Measurements from ENCODE around the gene CACNA2D4. TPM values are rescaled to one million over a fixed set of nuclear protein-coding genes. Genes with fewer than 3 reads are reported as not detected.

CACNA2D4 gene
- total RNA-seq, 1 donor from 2014 or later: 1.2 TPM

DNA sequence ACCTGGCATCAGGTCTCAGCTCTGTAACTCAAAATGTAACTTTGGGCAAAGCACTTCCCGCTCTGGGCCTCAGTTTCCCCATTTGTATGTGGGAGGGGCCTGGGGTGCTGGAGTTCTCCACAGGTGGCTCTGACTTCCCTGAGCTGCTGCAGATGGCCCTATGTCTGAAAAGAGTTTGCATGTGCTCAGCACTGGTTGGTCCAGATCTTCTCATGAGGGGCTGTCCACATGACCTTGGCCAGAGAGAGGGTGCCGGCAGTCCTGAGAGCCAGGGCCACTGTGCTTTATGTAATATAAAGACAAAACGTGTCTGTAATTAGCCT, 7.2 kb upstream of the CACNA2D4 start:
- Histone ChIP-seq H3K9me3 (replicated peaks) (no peaks in the 10 kb centered on the region), H3K4me1 (peaks cover 45% of the 10 kb centered on the region), H3K36me3 (no peaks in the 10 kb centered on the region), H3K4me3 (no peak overlapping the region), H3K27me3 (ENCODE audit: low read depth) (peaks cover 44% of the 10 kb centered on the region), H3K27ac (replicated peaks) (no peak overlapping the region)
- intact Hi-C loops (cut with micrococcal nuclease): no loop called here
- TF ChIP-seq, protein P1, sequence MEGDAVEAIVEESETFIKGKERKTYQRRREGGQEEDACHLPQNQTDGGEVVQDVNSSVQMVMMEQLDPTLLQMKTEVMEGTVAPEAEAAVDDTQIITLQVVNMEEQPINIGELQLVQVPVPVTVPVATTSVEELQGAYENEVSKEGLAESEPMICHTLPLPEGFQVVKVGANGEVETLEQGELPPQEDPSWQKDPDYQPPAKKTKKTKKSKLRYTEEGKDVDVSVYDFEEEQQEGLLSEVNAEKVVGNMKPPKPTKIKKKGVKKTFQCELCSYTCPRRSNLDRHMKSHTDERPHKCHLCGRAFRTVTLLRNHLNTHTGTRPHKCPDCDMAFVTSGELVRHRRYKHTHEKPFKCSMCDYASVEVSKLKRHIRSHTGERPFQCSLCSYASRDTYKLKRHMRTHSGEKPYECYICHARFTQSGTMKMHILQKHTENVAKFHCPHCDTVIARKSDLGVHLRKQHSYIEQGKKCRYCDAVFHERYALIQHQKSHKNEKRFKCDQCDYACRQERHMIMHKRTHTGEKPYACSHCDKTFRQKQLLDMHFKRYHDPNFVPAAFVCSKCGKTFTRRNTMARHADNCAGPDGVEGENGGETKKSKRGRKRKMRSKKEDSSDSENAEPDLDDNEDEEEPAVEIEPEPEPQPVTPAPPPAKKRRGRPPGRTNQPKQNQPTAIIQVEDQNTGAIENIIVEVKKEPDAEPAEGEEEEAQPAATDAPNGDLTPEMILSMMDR (IDR thresholded peaks at IDR 0.05; ENCODE audit: borderline replicate concordance): no peak
- no peak for DNase-seq

DNA sequence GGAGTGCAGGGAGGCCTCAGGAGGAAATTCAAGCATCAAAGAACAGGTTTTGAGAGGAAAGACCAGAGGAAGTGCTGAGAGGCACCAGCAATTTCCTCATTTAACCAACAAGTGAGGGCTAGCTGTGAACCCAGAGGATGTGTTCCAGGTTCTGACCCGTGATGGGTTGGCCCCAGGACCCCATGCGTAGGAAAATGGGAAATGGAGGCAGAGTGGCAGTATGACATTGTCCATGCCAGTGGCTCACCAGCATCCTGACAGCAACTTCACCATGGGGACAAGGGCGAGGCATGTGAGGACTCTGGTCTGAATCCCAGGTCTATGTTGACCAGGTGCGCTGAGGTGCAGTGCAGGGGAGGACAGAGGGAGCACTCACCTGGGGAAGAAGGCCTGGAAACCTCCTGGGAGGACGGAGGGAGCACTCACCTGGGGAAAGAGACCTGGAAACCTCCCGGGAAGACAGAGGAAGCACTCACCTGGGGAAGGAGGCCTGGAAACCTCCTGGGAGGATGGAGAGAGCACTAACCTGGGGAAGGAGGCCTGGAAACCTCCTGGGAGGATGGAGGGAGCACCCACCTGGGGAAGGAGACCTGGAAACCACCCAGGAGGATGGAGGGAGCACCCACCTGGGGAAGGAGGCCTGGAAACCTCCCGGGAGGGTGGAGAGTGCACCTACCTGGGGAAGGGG, 6.7 kb upstream of the CACNA2D4 start:
- H3K4me1 ChIP-seq: peaks cover 45% of the 10 kb centered on the region
- H3K27me3 ChIP-seq (ENCODE audit: low read depth): peaks cover 39% of the 10 kb centered on the region
- peak overlapping the region; percentile 46 for H3K27ac ChIP-seq (replicated peaks)
- intact Hi-C loops (cut with micrococcal nuclease): no loop called here
- TF ChIP-seq, protein P1 (IDR thresholded peaks at IDR 0.05; ENCODE audit: borderline replicate concordance): no peak
- no peak for DNase-seq
- no peaks in the 10 kb centered on the region for H3K36me3 ChIP-seq
- H3K4me3 ChIP-seq: no peak overlapping the region
- no peaks in the 10 kb centered on the region for H3K9me3 ChIP-seq (replicated peaks)

DNA sequence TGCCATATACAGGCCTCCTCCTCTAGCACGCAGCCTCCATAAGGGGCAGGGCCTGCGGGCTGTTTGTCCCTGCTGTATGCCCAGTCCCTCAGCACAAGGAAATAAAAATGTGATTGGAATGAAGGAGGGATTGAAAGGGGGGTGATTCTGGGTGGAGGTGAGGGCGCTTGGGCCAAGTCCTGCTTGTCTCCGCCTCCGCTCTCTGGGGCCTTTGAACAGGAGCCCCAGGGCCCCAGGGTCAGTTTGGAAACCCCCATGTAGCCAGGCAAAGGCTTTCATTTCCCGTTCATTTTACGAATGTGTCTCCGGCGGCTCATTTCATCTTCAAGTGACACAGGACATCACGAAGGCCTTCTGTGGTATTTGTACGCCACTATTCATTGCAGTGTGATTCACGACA, 4.5 kb upstream of the CACNA2D4 start:
- peaks cover 37% of the 10 kb centered on the region for H3K4me1 ChIP-seq
- H3K9me3 ChIP-seq (replicated peaks): no peaks in the 10 kb centered on the region
- TF ChIP-seq, protein P1 (IDR thresholded peaks at IDR 0.05; ENCODE audit: borderline replicate concordance): no peak
- no peak for DNase-seq
- no peak overlapping the region for H3K27ac ChIP-seq (replicated peaks)
- no peak overlapping the region for H3K4me3 ChIP-seq
- intact Hi-C loops (cut with micrococcal nuclease): no loop called here
- H3K27me3 ChIP-seq (ENCODE audit: low read depth): peaks cover 32% of the 10 kb centered on the region
- no peaks in the 10 kb centered on the region for H3K36me3 ChIP-seq

GRCh38 chr12:1922075-1922709, 3.7 kb upstream of the CACNA2D4 start:
- Histone ChIP-seq H3K4me1 (peaks cover 37% of the 10 kb centered on the region), H3K9me3 (replicated peaks) (no peaks in the 10 kb centered on the region), H3K36me3 (no peaks in the 10 kb centered on the region), H3K4me3 (no peak overlapping the region), H3K27me3 (ENCODE audit: low read depth) (peaks cover 24% of the 10 kb centered on the region), H3K27ac (replicated peaks) (no peak overlapping the region)
- TF ChIP-seq, protein P1 (IDR thresholded peaks at IDR 0.05; ENCODE audit: borderline replicate concordance): no peak
- no peak for DNase-seq
- intact Hi-C loops (cut with micrococcal nuclease): no loop called here

DNA sequence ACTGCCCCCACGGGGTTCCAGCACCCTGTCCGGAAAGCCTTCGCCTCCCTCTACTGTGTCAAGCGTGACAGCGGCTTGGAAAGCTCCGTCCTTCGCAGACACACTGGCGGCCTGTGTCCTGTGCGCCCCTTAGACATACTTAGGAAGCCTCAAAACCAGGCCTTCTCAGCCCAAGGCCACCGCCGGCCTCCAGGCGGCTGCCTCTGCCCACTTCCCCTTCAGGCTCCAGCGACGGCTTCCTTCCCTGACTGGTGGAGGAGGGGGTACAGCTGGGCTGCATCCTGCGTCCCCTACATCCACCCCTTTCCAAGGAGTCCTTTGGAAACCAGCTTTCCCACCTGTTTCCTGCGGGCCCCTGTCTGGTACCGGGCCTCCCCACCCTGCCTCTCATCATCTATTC, 2.5 kb upstream of the CACNA2D4 start:
- Histone ChIP-seq H3K4me1 (peaks cover 32% of the 10 kb centered on the region), H3K27ac (replicated peaks) (no peak overlapping the region), H3K4me3 (no peak overlapping the region), H3K27me3 (ENCODE audit: low read depth) (peaks cover 13% of the 10 kb centered on the region), H3K9me3 (replicated peaks) (no peaks in the 10 kb centered on the region), H3K36me3 (no peaks in the 10 kb centered on the region)
- no peak for DNase-seq
- TF ChIP-seq, protein P1 (IDR thresholded peaks at IDR 0.05; ENCODE audit: borderline replicate concordance): no peak
- intact Hi-C loops (cut with micrococcal nuclease): no loop called here
